Camera-type eye (tissue), 1 donor: ENCODE results near the gene OR13C9. TPM values are rescaled to one million over a fixed set of nuclear protein-coding genes. Genes with fewer than 3 reads are reported as not detected.

Source experiments
- total RNA-seq: library from RNA; depleted of rRNA; stranded (reverse); fragments of >200 nt; gene quantifications from one replicate; pipeline ENCODE4 v1.2.3, GENCODE V29; 2014

OR13C9 gene
- total RNA-seq: not detected

DNA sequence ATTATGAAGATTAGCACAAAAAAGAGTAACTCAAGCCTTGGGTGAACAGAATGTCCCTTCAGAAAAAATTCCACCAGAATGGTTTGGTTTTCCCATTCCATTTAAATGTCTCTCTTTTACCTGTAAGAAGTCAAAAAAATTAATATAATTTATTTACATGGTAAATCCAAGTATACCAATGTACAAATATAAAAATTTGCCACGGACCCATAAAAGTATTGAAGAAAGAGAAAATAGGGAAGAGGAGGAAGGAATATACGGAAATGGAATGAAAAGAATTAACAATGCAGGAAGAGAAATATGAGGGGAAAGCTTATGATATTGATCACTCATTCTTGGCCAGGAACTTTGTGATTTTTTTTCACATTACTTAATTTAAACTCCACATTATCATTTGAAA is at the start of gene OR13C9:
OR13C9 (minus strand) TSS at position 101 of the 400 bp plus-strand sequence; CDS start at position 101, 0 bp downstream.

GRCh38 chr9:104605527-104605926 is 12.5 kb downstream of the OR13C9 start, which contains the start of gene OR13C2:
Gene OR13C2 (minus strand): TSS chr9:104605627. CDS start chr9:104605627, 0 bp downstream.

GRCh38 chr9:104599313-104599712 is 18.7 kb downstream of the OR13C9 start, which contains the start of gene OR13C5:
Gene OR13C5 (minus strand): TSS chr9:104599413. CDS start chr9:104599413, 0 bp downstream.

GRCh38 chr9:104568868-104569267 is 49.1 kb downstream of the OR13C9 start, which contains the start of gene OR13C8:
Gene OR13C8 (plus strand): TSS chr9:104569168. CDS start chr9:104569168, 0 bp downstream.

Other genes starting within 250 kb of the OR13C9 start
- gene OR13F1, start 113.9 kb downstream of the OR13C9 start, total RNA-seq: not detected
- not detected for gene OR13C4, start 91.0 kb downstream of the OR13C9 start, total RNA-seq
- not detected for gene OR13C3, start 81.3 kb downstream of the OR13C9 start, total RNA-seq
- gene OR13C8, start 49.0 kb downstream of the OR13C9 start, total RNA-seq: not detected
- not detected for gene OR13C5, start 18.8 kb downstream of the OR13C9 start, total RNA-seq
- gene OR13C2, start 12.6 kb downstream of the OR13C9 start, total RNA-seq: not detected
- not detected for gene OR13D1, start 76.3 kb upstream of the OR13C9 start, total RNA-seq
- 37.6 TPM for gene NIPSNAP3A, start 129.5 kb upstream of the OR13C9 start, total RNA-seq
- gene NIPSNAP3B, start 145.9 kb upstream of the OR13C9 start, total RNA-seq: 7.0 TPM